Medulla oblongata (tissue), 1 donor: ENCODE data around the gene C12orf42.
"Not testable (repeated sequence)": the region's sequence is repeated elsewhere in the genome, so short reads cannot be mapped to it uniquely, and the experiment has no call there.

Experiments
- DNase-seq: peaks from one replicate; pipeline ENCODE4 v3.0.0-alpha.2; 2015; ENCODE audit errors: extremely low spot score

Gene C12orf42

GRCh38 chr12:103494734-103495468, 867 bp downstream of the C12orf42 start:
- DNase-seq, result no peak

GRCh38 chr12:103494051-103494733, 1.6 kb downstream of the C12orf42 start:
- DNase-seq, result no peak

GRCh38 chr12:103493199-103493598, 2.6 kb downstream of the C12orf42 start:
- DNase-seq, result no peak

GRCh38 chr12:103482365-103482764, 13.4 kb downstream of the C12orf42 start:
- no peak for DNase-seq

GRCh38 chr12:103475073-103475472, 20.7 kb downstream of the C12orf42 start:
- DNase-seq, result no peak

- DNase-seq, result no peak
Observed at GRCh38 chr12:103470664-103471063, 25.1 kb downstream of the C12orf42 start.

GRCh38 chr12:103469719-103470118, 26.0 kb downstream of the C12orf42 start:
- DNase-seq, result no peak

- no peak for DNase-seq
Observed at GRCh38 chr12:103468837-103469236, 26.9 kb downstream of the C12orf42 start.

- no peak for DNase-seq
Observed at GRCh38 chr12:103462675-103463074, 33.1 kb downstream of the C12orf42 start.

- no peak for DNase-seq
Observed at GRCh38 chr12:103457471-103457870, 38.3 kb downstream of the C12orf42 start.

- DNase-seq, result no peak
Observed at GRCh38 chr12:103456006-103456405, 39.8 kb downstream of the C12orf42 start.

- no peak for DNase-seq
Observed at GRCh38 chr12:103455020-103455763, 40.6 kb downstream of the C12orf42 start.

- no peak for DNase-seq
Observed at GRCh38 chr12:103444983-103445382, 50.8 kb downstream of the C12orf42 start.

GRCh38 chr12:103442822-103443221, 52.9 kb downstream of the C12orf42 start:
- DNase-seq, result peak; percentile 44

GRCh38 chr12:103442182-103442555, 53.6 kb downstream of the C12orf42 start:
- no peak for DNase-seq

GRCh38 chr12:103441437-103442181, 54.2 kb downstream of the C12orf42 start:
- DNase-seq, result peak; percentile 64

GRCh38 chr12:103434165-103435105, 61.3 kb downstream of the C12orf42 start:
- DNase-seq, result not testable (repeated sequence)

GRCh38 chr12:103431950-103432349, 63.8 kb downstream of the C12orf42 start:
- no peak for DNase-seq

GRCh38 chr12:103431387-103431786, 64.4 kb downstream of the C12orf42 start:
- DNase-seq, result no peak

GRCh38 chr12:103425674-103426073, 70.1 kb downstream of the C12orf42 start:
- DNase-seq, result not testable (repeated sequence)
